GM18873 (cell line): Measurements from ENCODE around the gene TP53BP1.

Experiments used
- ATAC-seq: cut with Tn5 transposase; IDR thresholded peaks from one replicate; pipeline ENCODE4 v1.9.1; 2021; ENCODE audit warnings: mild to moderate bottlenecking, moderate library complexity, moderate number of reproducible peaks; ENCODE audit not compliant: unreplicated experiment, low FRiP score

Gene TP53BP1

DNA sequence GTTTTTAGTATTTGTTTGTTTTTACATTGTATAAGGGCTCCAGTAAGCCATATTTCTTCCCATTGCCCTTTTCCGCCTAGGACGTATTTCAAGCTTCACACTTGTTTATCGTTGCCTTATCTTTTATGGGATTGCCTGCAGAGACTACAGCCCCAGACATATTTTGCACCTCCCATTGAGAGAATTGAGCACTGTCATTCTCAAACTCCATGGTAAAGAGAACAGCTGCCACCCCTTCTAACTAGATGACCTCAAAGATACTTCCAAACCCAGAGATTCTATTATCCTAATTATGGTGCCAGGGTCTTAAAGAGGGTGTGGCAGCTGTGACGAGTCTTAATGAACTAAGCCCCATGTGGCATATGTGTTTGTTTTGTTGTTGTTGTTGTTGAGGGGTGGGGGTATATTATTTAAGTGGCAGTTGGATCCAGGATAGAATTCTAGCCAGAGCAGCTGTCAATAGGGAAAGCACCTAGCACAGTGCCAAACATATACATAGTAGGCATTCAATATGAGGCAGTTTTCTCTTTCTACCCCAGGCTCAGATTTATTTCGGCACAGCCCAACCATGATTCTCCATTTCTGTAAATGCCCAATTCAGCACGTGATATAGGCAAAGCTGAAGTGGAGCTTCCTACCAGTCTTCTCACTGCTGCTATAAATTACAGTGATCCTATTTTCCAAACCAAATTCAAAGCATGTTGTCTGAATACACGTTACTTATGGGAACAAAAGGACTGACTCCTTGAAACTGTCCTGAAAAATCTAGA, 932 bp upstream of the TP53BP1 start:
- no peak for ATAC-seq

DNA sequence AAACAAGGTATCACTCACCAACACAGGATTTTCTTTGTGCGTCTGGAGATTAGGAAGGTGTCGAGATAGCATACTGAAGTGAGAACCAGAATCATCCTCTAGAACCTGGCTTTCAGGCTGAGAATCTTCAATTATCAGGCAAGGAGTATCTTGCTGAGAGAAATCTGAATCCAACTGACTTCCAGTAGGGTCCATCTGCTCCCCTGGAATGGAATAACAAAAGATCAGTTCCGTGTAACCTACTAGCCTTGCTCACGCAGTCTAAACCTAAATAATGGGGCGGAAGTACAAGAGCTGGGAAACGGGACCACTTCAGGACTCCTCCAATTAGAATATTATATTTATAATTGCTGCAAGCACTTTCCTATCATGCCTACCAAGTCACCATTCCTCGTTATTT, 690 bp downstream of the TP53BP1 start:
- ATAC-seq = no peak

DNA sequence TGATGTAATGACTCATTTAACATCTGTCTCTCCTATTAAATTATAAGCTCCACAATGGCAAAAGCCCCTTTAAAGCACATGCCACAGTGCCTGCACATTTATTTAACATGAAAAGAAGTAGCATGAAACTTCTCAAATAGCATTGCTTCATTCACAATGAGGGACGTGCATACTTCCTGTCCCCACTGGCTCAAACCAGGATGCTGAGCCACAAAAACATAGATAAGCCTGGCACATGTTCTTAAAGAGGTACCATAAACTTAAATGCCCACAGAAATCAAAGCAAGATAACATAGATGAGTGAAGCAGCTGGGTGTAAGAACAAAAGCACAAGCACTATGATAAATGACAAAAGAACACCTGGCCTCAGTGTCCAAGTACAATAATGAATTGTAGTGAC, 3.8 kb downstream of the TP53BP1 start:
- no peak for ATAC-seq

DNA sequence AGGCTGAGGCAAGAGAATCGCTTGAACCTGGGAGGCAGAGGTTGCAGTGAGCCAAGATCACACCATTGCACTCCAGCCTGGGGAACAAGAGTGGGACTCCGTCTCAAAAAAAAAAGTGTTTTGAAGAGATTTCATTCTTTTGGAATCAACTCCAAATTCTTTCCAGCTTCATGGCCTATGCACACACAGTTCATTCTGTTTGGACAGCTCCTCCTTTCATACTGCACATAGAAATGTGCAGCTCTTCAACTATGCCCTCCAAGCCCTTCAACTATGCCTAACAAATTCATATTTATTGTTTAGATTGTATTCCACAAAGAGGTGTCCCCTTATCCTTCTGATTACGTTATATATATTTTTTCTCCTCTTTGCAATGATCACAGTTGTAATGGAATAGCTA, 4.2 kb downstream of the TP53BP1 start:
- no peak for ATAC-seq

DNA sequence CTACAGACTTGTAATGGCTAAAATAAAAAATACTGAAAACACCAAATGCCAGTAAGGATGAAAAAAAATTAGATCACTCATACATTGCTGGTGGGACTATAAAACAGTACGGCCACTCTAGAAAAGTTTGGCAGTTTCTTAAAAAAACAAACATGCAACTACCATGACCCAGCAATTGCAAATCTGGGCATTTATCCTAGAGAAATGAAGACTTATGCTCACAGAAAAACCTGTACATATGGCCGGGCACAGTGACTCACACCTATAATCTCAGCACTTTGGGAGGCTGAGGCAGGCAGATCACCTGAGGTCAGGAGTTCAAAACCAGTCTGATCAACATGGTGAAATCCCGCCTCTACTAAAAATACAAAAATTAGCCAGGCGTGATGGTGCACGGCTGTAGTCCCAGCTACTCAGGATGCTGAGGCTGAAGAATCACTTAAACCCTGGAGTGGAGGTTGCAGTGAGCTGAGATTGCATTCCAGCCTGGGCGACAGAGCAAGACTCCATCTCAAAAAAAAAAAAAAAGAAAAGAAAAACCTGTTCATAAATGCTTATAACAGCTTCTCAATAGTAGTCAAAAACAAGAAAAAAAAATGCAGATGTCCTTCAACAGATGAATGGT, 5.6 kb downstream of the TP53BP1 start:
- ATAC-seq = no peak

DNA sequence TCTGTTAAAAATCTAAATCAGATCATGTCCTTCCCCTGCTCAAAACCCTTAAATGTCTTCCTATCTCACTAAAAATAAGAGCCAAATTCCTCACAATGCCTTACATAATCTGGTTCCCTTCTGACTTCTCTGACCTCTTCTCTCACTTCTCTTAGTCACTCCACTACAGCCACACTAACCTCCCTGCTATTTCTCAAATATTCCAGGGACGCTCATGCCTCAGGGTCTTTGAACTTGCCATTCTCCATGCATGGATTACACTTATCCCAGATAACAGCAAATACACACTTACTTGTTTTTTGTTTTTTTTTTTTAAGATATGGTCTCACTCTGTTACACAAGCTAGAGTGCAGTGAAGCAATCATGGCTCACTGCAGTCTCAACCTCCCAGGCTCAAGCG, 8.5 kb downstream of the TP53BP1 start:
- no peak for ATAC-seq

DNA sequence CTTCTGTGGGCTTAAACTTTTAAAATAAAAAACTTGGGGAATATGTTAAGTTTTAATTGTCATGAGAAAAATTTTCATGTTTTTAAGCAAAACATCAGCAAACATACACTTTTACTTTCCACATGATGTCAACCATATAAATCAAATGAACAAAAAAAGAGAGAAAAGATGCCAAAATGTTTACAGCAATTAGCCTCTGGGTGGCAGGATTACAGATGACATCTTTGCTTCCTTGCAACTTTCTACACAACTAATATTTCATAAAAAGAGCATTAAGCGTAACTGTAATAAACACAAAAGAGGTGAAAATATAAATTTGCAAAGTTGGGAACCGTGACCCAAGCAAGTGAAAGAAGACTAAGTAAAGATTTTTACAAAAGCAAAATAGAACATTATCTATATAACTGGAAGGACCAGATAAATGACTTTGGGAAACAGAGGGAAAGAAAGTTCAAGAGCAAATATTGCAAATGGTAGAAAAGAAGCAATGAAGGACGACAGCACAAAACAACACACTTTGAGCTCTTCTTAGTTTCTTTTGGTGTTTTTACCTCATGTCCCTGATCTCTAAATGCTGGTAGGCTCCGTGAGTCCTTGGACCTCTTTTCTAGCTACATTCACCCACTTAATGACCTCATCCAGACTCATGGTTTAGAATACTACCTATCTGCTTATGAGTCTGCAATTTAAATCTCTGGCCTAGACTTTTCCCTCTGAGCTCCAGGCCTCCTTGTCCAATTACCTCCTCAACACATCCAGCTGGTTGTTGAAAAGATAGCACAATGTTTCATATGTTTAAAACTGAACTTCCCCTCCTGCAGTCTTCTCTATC, 9.4 kb downstream of the TP53BP1 start:
- no peak for ATAC-seq

DNA sequence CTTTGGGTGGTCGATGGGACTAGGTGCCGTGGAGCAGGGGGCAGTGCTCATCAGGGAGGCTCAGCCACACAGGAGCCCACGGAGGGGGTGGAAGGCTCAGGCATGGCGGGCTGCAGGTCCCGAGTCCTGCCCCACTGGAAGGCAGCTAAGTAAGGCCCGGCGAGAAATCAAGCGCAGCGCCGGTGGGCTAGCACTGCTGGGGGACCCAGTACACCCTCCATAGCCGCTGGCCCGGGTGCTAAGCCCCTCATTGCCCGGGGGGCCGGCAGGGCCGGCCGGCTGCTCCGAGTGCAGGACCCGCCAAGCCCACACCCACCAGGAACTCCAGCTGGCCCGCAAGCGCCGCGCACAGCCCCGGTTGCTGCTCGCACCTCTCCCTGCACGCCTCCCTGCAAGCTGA, 19.1 kb downstream of the TP53BP1 start:
- no peak for ATAC-seq

DNA sequence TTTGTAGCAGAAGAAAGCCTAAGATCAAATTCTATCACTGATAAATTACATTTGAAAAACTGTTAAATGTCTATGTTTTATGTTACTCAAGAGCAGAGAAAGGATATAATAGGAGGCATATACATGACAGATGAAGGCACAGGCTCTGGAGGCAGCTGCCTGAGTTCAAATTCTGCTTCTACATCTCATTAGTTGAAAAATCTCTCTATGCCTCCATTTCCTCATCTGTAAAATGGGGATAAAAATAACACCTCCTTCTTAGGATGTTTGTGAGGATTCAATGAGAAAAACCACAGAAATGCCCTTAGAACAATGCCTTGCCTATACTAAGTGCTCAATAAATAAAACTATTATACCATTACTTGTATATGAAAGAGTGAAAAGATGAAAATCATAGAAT, 21.0 kb downstream of the TP53BP1 start:
- ATAC-seq = no peak

DNA sequence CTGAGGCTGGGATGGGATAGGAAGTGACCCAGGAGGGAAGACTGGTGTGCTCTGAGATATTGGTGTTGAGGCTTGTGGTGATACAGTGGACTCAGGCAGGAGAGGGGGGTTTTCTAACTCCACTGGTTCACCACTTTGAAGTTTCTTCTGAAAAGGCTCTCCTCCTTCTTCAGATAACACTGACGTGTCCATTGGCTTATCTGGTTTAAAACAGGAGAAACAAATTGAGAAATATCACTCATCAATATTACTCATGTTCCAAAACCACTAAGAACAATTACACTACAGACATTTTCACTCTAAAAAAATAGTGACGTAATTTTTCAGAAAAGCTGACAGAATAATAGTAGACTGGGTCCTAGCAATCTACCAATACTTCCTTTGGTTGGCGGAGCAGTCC, 23.1 kb downstream of the TP53BP1 start:
- no peak for ATAC-seq

DNA sequence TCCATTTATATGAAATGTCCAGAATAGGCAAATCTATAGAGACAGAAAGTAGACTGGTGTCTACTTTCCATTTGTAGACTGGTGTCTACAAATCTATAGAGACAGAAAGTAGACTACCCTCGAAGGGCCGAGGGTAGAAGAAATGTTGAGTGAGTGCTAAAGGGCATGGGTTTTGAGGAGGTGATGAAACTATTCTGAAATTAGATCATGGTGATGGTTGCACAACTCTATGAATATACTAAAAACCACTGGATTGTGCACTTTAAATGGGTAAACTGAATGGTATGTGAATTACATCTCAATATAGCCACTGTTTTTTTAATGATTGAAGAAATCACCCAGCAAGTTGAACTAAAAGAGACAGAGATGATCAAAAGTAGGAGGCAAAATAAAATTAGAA, 27.9 kb downstream of the TP53BP1 start:
- ATAC-seq = no peak

DNA sequence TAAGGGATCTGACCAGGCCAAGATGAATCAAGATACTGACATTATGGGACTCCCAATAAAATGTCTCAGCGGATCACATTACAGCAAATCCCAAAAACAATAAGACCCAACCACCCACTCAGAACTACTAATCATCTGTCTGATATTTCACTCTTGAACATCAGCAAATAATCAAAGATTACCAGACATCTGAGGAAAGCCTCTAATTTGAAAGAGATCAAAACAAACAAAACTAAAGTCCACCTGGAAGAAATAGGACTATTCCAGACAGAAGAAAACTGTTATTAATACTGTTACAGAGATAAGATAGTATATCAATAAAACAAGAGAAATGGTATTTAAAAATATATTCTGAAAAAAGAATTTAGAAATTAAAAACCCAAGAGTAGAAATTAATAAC, 29.0 kb downstream of the TP53BP1 start:
- no peak for ATAC-seq

DNA sequence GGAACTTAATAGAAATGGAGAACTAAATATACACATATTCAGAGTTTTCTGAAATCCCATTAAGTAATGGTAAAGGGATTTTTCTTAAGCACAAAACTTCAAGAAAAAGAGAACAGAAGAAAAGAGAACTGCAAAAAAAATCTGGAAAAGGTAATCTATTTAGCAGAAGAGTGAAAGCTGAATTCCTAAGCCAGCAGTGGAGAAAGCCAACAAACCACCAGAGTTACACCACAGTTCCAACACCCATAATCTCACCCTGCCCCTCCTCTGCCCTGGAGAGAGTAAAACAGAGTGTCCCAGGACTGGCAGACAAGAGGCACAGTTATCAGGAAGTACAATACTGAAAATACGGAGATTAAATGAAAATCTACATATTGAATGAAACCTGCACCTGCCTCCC, 29.4 kb downstream of the TP53BP1 start:
- no peak for ATAC-seq

DNA sequence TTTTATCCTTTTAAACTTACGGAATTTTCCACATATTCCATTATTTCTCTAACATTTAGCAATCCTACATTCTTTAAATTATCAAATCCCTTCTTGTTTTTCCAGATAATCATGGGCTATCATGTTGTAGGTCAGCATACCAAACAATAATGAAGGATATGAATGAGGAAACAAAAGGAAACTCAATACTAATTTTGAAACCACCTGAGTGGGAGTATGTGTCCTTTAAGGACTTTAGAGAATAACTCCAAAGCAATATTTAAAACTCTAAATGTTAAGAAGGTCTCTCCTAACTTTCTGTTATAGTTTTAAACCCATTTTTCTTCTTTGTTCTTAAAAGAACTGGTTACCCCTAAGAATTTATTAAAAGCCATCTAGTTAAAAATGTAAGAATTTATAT, 43.0 kb downstream of the TP53BP1 start:
- ATAC-seq = no peak

DNA sequence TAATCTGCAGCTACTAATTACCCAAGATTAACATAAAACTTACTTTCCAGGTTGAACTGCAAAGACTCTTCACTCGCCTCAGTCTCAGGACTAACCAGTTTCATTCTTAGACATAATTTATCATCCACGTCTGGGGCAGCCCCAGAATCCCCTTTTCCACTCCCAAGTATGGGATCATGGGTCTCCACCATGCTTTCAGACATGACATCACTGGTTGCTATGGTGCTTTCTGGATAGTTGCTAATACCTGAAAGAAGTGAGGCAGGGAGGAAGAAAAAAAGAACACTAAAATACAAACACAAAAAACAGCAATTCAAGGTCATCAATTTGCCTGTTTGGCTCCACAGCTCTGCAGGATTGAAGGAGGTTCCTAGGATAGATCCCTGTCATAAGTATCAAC, 46.6 kb downstream of the TP53BP1 start:
- no peak for ATAC-seq

DNA sequence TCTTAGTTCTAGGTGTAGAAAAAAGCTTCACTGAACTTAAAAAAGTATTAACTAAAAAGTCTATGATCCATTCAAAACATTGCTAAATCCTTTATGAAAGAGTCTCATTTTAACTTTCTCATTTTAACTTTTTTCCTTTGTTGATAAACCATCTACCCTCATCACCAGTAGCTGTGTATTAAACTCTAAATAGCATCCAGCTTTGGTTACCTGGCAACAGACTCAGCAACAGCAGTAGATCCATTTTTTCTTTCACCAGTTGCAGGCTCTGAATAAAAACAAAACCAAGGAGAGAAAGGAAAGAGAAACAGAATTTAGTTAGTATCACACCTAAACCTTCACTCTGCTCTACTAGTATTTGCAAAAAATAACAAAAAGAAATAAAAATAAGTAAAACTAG, 51.6 kb downstream of the TP53BP1 start:
- ATAC-seq = no peak

DNA sequence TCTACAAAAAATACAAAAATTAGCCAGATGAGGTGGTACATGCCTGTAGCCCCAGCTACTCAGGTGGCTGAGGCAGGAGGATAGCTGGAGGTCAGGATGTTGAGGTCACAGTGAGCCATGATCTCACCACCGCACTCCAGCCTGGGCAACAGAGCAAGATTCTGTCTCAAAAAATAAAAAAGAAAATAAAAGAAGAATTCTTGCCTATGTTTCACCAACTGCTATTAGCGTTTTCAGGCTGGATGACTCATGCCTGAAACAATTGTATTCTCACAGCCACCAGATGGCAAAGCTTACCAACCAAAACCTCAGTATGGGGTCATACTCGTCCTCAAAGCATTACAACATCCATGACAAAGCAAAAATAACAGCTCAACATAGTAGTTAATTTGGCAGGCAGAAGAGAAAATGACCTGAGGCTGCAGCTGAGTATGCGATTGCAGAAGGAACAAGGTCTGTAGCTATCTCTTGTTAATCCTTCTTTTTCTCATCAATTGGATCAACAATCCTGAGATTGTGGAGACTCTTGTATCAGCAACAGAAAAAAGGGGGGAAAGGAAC, 52.2 kb downstream of the TP53BP1 start:
- ATAC-seq = no peak

DNA sequence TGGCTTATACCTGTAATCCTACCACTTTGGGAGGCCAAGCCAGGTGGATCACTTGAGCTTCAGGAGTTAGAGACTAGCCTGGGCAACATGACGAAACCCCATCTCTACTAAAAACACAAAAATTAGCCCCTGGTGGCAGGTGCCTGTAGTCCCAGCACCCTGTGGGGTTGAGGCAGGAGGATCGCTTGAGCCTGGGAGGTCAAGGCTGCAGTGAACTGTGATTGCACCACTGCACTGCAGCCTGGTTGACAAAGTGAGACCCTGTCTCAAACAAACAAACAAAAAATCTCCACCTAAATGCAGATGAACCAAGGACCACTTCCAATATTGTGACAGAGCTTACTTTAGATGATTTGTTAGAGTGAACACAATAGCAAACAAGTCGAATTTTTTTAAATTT, 53.7 kb downstream of the TP53BP1 start:
- ATAC-seq = no peak

DNA sequence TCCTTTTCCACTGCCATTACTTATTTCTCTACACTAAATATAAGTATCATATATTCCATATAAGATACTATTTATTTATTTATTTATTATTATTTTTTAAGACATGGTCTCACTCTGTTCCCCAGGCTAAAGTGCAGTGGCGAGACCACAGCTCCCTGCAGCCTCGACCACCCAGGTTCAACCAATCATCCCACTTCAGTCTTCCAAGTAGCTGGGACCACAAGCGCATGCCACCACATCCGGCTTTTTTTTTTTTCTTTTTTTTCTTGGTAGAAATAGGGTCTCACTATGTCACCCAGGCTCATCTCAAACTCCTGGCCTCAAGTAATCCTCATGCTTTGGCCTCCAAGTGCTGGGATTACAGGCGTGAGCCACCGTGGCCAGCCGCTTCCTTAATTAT, 56.6 kb downstream of the TP53BP1 start:
- no peak for ATAC-seq

DNA sequence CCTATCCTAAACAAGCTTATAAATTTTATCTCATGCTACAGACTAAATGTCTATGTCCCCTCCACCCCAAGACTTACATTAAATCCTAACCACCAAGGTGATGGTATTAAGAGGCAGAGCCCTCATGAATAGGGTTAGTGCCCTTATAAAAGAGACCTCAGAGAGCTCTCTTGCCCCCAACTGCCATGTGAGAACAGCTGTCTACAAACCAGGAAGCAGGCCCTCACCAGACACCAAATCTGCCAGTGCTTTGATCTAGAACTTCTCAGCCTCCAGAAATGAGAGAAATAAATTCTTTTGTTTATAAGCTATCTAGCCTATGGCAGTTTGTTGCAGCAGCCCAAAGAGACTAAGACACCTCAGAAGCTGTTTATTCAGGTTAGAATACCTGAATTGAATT, 58.5 kb downstream of the TP53BP1 start:
- no peak for ATAC-seq

DNA sequence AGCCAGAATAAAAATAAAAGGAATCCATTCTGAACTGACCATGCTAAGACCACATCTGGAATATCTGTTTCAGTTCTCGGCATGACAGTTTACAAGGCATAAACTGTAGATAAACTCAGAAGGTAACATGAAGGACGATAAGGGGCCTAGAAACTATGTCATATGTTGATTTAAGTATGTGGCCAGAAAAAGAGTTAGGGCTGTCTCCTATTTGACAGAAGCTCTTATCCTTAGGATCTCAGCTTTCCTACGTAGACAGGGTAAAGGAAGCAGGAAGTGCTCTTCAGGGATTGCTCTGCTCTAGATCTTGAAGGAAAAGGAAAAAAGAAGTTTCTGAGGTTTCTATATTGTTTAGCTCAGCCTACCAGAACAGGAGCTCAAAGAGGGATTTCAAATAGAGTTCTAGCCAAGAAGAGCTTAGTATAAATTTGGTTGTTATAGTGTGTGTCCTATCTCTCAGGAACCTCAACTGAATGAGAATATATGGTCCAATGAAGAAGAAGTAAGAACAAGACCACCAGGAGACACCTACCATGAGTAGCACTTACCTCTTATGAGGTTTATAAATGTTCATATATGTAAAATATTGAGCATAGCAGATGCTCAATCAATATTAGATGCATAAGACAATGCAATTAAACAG, 59.2 kb downstream of the TP53BP1 start:
- no peak for ATAC-seq
